BLaER1 (cell line): ENCODE results near the gene ATF6.
A peak's percentile ranks its signal among the peaks of the same experiment; 100 is the strongest.
"Not testable (repeated sequence)": the region's sequence is repeated elsewhere in the genome, so short reads cannot be mapped to it uniquely, and the experiment has no call there.

Experiments
- H3K27ac ChIP-seq: shearing (Covaris generic); formaldehyde crosslinking; 2 replicates; pipeline ENCODE4 v1.8.1; 2022
- H3K27me3 ChIP-seq: shearing (Covaris generic); formaldehyde crosslinking; 2 replicates; pipeline ENCODE4 v1.8.1; 2022
- H3K36me3 ChIP-seq: shearing (Covaris generic); formaldehyde crosslinking; 2 replicates; pipeline ENCODE4 v1.8.1; 2022
- H3K4me1 ChIP-seq: shearing (Covaris generic); formaldehyde crosslinking; 2 replicates; pipeline ENCODE4 v1.8.1; 2022
- H3K4me2 ChIP-seq: shearing (Covaris generic); formaldehyde crosslinking; 2 replicates; pipeline ENCODE4 v1.8.1; 2022
- H3K4me3 ChIP-seq: shearing (Covaris generic); formaldehyde crosslinking; 2 replicates; pipeline ENCODE4 v1.8.1; 2022
- H3K9ac ChIP-seq: shearing (Covaris generic); formaldehyde crosslinking; 2 replicates; pipeline ENCODE4 v1.8.1; 2022
- H3K9me3 ChIP-seq: shearing (Covaris generic); formaldehyde crosslinking; 2 replicates; pipeline ENCODE4 v1.8.1; 2022
- H4K20me1 ChIP-seq: shearing (Covaris generic); formaldehyde crosslinking; 2 replicates; pipeline ENCODE4 v1.8.1; 2022
- Cebpa-rat ChIP-seq: shearing (Covaris generic); IDR thresholded peaks from 2 replicates; pipeline ENCODE4 v1.8.1; 2022

Gene ATF6

GRCh38 chr1:161768461-161768860 lies 2.3 kb downstream of the ATF6 start:
- no peak for TF ChIP-seq Cebpa-rat
- no peak overlapping the region for H3K27ac ChIP-seq
- H3K9me3 ChIP-seq, result no peaks in the 10 kb centered on the region
- no peak overlapping the region for H3K4me3 ChIP-seq
- H3K4me2 ChIP-seq, result no peak overlapping the region
- H3K4me1 ChIP-seq, result peaks cover 25% of the 10 kb centered on the region
- H4K20me1 ChIP-seq, result peaks cover 64% of the 10 kb centered on the region
- H3K27me3 ChIP-seq, result no peaks in the 10 kb centered on the region
- H3K36me3 ChIP-seq, result no peaks in the 10 kb centered on the region
- no peak overlapping the region for H3K9ac ChIP-seq

DNA sequence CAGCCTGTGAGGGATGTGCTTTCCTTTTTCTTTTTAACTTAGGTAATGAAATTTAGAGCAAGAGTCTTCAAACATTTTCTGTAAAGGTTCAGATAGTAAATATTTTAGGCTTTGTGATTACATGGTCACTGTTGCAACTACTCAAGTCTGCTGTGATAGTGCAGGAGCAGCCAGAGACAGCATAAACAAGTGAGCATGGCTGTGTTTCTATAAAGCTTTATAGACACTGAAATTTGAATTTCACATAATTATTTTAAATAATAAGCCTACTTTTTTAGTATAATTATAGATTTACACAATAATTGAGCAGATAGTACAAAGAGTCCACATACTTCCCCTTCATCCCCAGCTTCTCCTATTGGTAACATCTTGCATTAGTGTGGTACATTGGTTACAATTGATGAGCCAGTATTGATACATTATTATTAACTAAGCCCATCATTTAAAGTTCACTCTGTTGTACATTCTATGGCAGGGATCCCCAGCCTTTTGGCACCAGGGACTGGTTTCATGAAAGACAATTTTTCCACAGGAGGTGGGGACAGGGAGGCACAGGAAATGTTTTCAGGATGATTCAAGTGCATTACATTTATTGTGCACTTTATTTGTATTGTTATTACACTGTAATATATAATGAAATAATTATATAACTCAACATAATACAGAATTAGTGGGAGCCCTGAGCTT lies 3.0 kb downstream of the ATF6 start:
- H3K4me3 ChIP-seq, result no peak overlapping the region
- H3K9ac ChIP-seq, result no peak overlapping the region
- no peak overlapping the region for H3K27ac ChIP-seq
- no peaks in the 10 kb centered on the region for H3K9me3 ChIP-seq
- H3K36me3 ChIP-seq, result no peaks in the 10 kb centered on the region
- H4K20me1 ChIP-seq, result peaks cover 71% of the 10 kb centered on the region
- no peaks in the 10 kb centered on the region for H3K27me3 ChIP-seq
- no peak overlapping the region for H3K4me2 ChIP-seq
- peaks cover 25% of the 10 kb centered on the region for H3K4me1 ChIP-seq
- TF ChIP-seq Cebpa-rat, result no peak

DNA sequence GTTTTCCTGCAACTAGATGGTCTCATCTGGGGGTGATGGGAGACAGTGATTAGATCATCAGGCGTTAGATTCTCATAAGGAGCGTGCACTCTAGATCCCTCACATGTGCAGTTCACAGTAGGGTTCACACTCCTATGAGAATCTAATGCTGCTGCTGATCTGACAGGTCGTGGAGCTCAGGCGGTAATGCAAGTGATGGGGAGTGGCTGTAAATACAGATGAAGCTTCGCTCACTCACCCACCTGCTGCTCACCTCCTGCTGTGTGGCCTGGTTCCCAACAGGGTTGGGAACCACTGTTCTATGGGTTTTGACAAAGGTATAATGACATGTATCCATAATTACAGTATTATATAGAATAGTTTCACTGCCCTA lies 3.5 kb downstream of the ATF6 start:
- not testable (repeated sequence) for H3K4me3 ChIP-seq, H3K4me2 ChIP-seq
- peaks cover 25% of the 10 kb centered on the region for H3K4me1 ChIP-seq

DNA sequence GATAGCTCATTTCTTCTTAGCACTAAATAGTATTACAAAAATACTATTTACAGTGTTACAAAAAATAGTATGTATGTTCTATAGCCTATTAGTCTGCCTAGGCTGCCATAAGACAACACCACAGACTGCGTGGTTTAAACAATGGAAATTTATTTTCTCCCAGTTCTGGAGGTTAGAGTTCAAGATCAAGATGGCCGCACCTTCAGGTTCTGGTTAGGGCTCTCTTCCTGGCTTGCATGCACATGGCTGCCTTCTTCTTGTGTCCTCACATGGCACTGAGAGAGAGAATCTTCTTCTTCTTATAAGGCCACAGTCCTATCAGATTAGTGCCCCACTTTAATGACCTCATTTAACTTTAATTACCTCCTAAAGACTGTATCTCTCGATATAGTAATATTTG lies 4.1 kb downstream of the ATF6 start:
- Histone ChIP-seq H4K20me1 (peaks cover 82% of the 10 kb centered on the region), H3K9ac (no peak overlapping the region), H3K4me2 (no peak overlapping the region), H3K36me3 (peaks cover 4% of the 10 kb centered on the region; the same call in 1 of the 2 replicates), H3K4me3 (no peak overlapping the region), H3K4me1 (peaks cover 25% of the 10 kb centered on the region), H3K9me3 (no peaks in the 10 kb centered on the region), H3K27ac (no peak overlapping the region), H3K27me3 (no peaks in the 10 kb centered on the region)
- TF ChIP-seq Cebpa-rat, result no peak

More for the DNA sequence above, 3.5 kb downstream of the ATF6 start:
- not testable (repeated sequence) for H3K9me3 ChIP-seq, H3K36me3 ChIP-seq, H3K9ac ChIP-seq, H3K27ac ChIP-seq, H3K27me3 ChIP-seq
- peaks cover 76% of the 10 kb centered on the region for H4K20me1 ChIP-seq

GRCh38 chr1:161771161-161771560 lies 5.0 kb downstream of the ATF6 start:
- no peaks in the 10 kb centered on the region for H3K27me3 ChIP-seq
- H3K4me1 ChIP-seq, result peaks cover 25% of the 10 kb centered on the region
- H3K36me3 ChIP-seq, result peaks cover 7% of the 10 kb centered on the region; the same call in 1 of the 2 replicates
- H4K20me1 ChIP-seq, result peaks cover 91% of the 10 kb centered on the region
- no peak overlapping the region for H3K4me2 ChIP-seq
- no peak overlapping the region for H3K9ac ChIP-seq
- no peaks in the 10 kb centered on the region for H3K9me3 ChIP-seq
- H3K27ac ChIP-seq, result no peak overlapping the region
- TF ChIP-seq Cebpa-rat, result no peak
- no peak overlapping the region for H3K4me3 ChIP-seq

DNA sequence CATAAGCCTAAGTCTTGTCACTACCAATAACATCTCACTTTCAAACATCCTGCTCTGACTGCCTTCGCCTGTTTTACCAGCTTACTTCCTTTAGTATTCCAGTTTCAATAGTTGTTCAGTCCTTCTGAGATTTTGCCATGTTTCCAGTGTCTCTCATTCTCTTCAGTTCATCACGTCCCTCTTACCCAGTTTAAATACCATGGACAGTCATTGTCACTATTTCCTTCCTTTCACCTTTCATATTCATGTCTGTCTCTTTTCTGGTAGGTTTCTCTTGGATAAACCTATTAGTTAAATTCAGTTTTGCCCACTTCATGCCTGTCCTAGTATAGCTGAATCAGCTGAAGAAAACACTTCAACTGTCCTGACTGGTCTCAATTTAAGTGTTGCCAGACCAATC lies 5.9 kb downstream of the ATF6 start:
- Histone ChIP-seq H3K4me1 (peaks cover 22% of the 10 kb centered on the region), H3K9me3 (no peaks in the 10 kb centered on the region), H3K4me2 (peak overlapping the region; percentile 15; the same call in 1 of the 2 replicates), H4K20me1 (peaks cover 97% of the 10 kb centered on the region), H3K36me3 (peaks cover 7% of the 10 kb centered on the region; the same call in 1 of the 2 replicates), H3K27me3 (no peaks in the 10 kb centered on the region), H3K27ac (no peak overlapping the region), H3K4me3 (no peak overlapping the region), H3K9ac (no peak overlapping the region)
- no peak for TF ChIP-seq Cebpa-rat

- H3K4me1 ChIP-seq, result peaks cover 17% of the 10 kb centered on the region
- H3K36me3 ChIP-seq, result peaks cover 7% of the 10 kb centered on the region; the same call in 1 of the 2 replicates
- H3K27me3 ChIP-seq, result no peaks in the 10 kb centered on the region
- no peaks in the 10 kb centered on the region for H3K9me3 ChIP-seq
- H4K20me1 ChIP-seq, result peaks cover 97% of the 10 kb centered on the region
- H3K27ac ChIP-seq, result no peak overlapping the region
- peak overlapping the region; percentile 15; the same call in 1 of the 2 replicates for H3K4me2 ChIP-seq
- no peak for TF ChIP-seq Cebpa-rat
- H3K9ac ChIP-seq, result no peak overlapping the region
- H3K4me3 ChIP-seq, result no peak overlapping the region
Observed at GRCh38 chr1:161772397-161772796, 6.3 kb downstream of the ATF6 start.

- Histone ChIP-seq H3K36me3 (peaks cover 7% of the 10 kb centered on the region; the same call in 1 of the 2 replicates), H4K20me1 (peaks cover 100% of the 10 kb centered on the region), H3K9ac (no peak overlapping the region), H3K4me2 (no peak overlapping the region), H3K4me3 (no peak overlapping the region), H3K4me1 (peaks cover 20% of the 10 kb centered on the region), H3K27me3 (no peaks in the 10 kb centered on the region), H3K9me3 (no peaks in the 10 kb centered on the region), H3K27ac (no peak overlapping the region)
- no peak for TF ChIP-seq Cebpa-rat
Observed at GRCh38 chr1:161773791-161774190, 7.7 kb downstream of the ATF6 start.

GRCh38 chr1:161777261-161777660 lies 11.1 kb downstream of the ATF6 start:
- no peak overlapping the region for H3K4me2 ChIP-seq
- TF ChIP-seq Cebpa-rat, result no peak
- peaks cover 77% of the 10 kb centered on the region for H4K20me1 ChIP-seq
- peaks cover 23% of the 10 kb centered on the region for H3K36me3 ChIP-seq
- no peaks in the 10 kb centered on the region for H3K9me3 ChIP-seq
- peaks cover 22% of the 10 kb centered on the region for H3K4me1 ChIP-seq
- no peaks in the 10 kb centered on the region for H3K27me3 ChIP-seq
- no peak overlapping the region for H3K4me3 ChIP-seq
- no peak overlapping the region for H3K27ac ChIP-seq
- H3K9ac ChIP-seq, result no peak overlapping the region

- Histone ChIP-seq H3K4me1 (peaks cover 17% of the 10 kb centered on the region), H3K4me3 (no peak overlapping the region), H3K4me2 (peak overlapping the region; percentile 24), H3K27ac (no peak overlapping the region), H3K27me3 (no peaks in the 10 kb centered on the region), H3K9me3 (no peaks in the 10 kb centered on the region), H4K20me1 (peaks cover 64% of the 10 kb centered on the region), H3K36me3 (peaks cover 33% of the 10 kb centered on the region), H3K9ac (no peak overlapping the region)
- TF ChIP-seq Cebpa-rat, result no peak
Observed at GRCh38 chr1:161778522-161778921, 12.4 kb downstream of the ATF6 start.

- no peaks in the 10 kb centered on the region for H3K27me3 ChIP-seq
- H3K4me3 ChIP-seq, result no peak overlapping the region
- H4K20me1 ChIP-seq, result peaks cover 56% of the 10 kb centered on the region
- no peaks in the 10 kb centered on the region for H3K9me3 ChIP-seq
- H3K4me1 ChIP-seq, result peaks cover 17% of the 10 kb centered on the region
- H3K4me2 ChIP-seq, result no peak overlapping the region
- H3K36me3 ChIP-seq, result peaks cover 41% of the 10 kb centered on the region
- H3K27ac ChIP-seq, result no peak overlapping the region
- H3K9ac ChIP-seq, result no peak overlapping the region
- TF ChIP-seq Cebpa-rat, result no peak
Observed at GRCh38 chr1:161779393-161779792, 13.3 kb downstream of the ATF6 start.
